ENCODE results near the gene RACGAP1.

The RACGAP1 gene

GRCh38 chr12:49942921-49943624, 82.2 kb downstream of the RACGAP1 start:
- H3K9ac ChIP-seq (ENCODE audit: low read length), result no peak overlapping the region
- H3K36me3 ChIP-seq (ENCODE audit: control insufficient read depth, insufficient read depth, low read length), result no peaks in the 10 kb centered on the region
- H3K27me3 ChIP-seq (ENCODE audit: control insufficient read depth, insufficient read depth, low read length), result peaks cover 23% of the 10 kb centered on the region
- peaks cover 23% of the 10 kb centered on the region for H3K4me1 ChIP-seq (ENCODE audit: control insufficient read depth, insufficient read depth, low read length)
- no peak overlapping the region for H3K4me3 ChIP-seq (ENCODE audit: low read depth, low read length)
- no peak overlapping the region for H3K27ac ChIP-seq (ENCODE audit: low read depth, low read length)
- H3K9me3 ChIP-seq (ENCODE audit: control insufficient read depth, insufficient read depth, low read depth, low read length), result no peaks in the 10 kb centered on the region

GRCh38 chr12:49942512-49942893, 82.8 kb downstream of the RACGAP1 start:
- H3K4me1 ChIP-seq (ENCODE audit: control insufficient read depth, insufficient read depth, low read length), result peaks cover 23% of the 10 kb centered on the region
- no peak overlapping the region for H3K9ac ChIP-seq (ENCODE audit: low read length)
- no peaks in the 10 kb centered on the region for H3K36me3 ChIP-seq (ENCODE audit: control insufficient read depth, insufficient read depth, low read length)
- peaks cover 23% of the 10 kb centered on the region for H3K27me3 ChIP-seq (ENCODE audit: control insufficient read depth, insufficient read depth, low read length)
- H3K4me3 ChIP-seq (ENCODE audit: low read depth, low read length), result no peak overlapping the region
- no peaks in the 10 kb centered on the region for H3K9me3 ChIP-seq (ENCODE audit: control insufficient read depth, insufficient read depth, low read depth, low read length)
- no peak overlapping the region for H3K27ac ChIP-seq (ENCODE audit: low read depth, low read length)

GRCh38 chr12:49941556-49942511, 83.5 kb downstream of the RACGAP1 start:
- Histone ChIP-seq H3K9me3 (ENCODE audit: control insufficient read depth, insufficient read depth, low read depth, low read length) (no peaks in the 10 kb centered on the region), H3K4me1 (ENCODE audit: control insufficient read depth, insufficient read depth, low read length) (peaks cover 23% of the 10 kb centered on the region), H3K4me3 (ENCODE audit: low read depth, low read length) (no peak overlapping the region), H3K27ac (ENCODE audit: low read depth, low read length) (no peak overlapping the region), H3K36me3 (ENCODE audit: control insufficient read depth, insufficient read depth, low read length) (no peaks in the 10 kb centered on the region), H3K27me3 (ENCODE audit: control insufficient read depth, insufficient read depth, low read length) (peaks cover 23% of the 10 kb centered on the region), H3K9ac (ENCODE audit: low read length) (no peak overlapping the region)

- peaks cover 13% of the 10 kb centered on the region; the same call in 1 of the 2 replicates for H3K4me1 ChIP-seq (ENCODE audit: control insufficient read depth, insufficient read depth, low read length)
- no peak overlapping the region for H3K9ac ChIP-seq (ENCODE audit: low read length)
- H3K36me3 ChIP-seq (ENCODE audit: control insufficient read depth, insufficient read depth, low read length), result no peaks in the 10 kb centered on the region
- no peak overlapping the region for H3K27ac ChIP-seq (ENCODE audit: low read depth, low read length)
- peaks cover 16% of the 10 kb centered on the region for H3K27me3 ChIP-seq (ENCODE audit: control insufficient read depth, insufficient read depth, low read length)
- no peak overlapping the region for H3K4me3 ChIP-seq (ENCODE audit: low read depth, low read length)
- H3K9me3 ChIP-seq (ENCODE audit: control insufficient read depth, insufficient read depth, low read depth, low read length), result no peaks in the 10 kb centered on the region
These were observed 85.6 kb downstream of the RACGAP1 start for GRCh38 chr12:49939707-49940106.

GRCh38 chr12:49939307-49939706, 86.0 kb downstream of the RACGAP1 start:
- Histone ChIP-seq H3K4me3 (ENCODE audit: low read depth, low read length) (no peak overlapping the region), H3K27me3 (ENCODE audit: control insufficient read depth, insufficient read depth, low read length) (peaks cover 12% of the 10 kb centered on the region), H3K36me3 (ENCODE audit: control insufficient read depth, insufficient read depth, low read length) (no peaks in the 10 kb centered on the region), H3K4me1 (ENCODE audit: control insufficient read depth, insufficient read depth, low read length) (peaks cover 13% of the 10 kb centered on the region; the same call in 1 of the 2 replicates), H3K27ac (ENCODE audit: low read depth, low read length) (no peak overlapping the region), H3K9me3 (ENCODE audit: control insufficient read depth, insufficient read depth, low read depth, low read length) (no peaks in the 10 kb centered on the region), H3K9ac (ENCODE audit: low read length) (no peak overlapping the region)
